CMK (cell line): ENCODE measurements around the gene F2RL3.
"Not testable (repeated sequence)": the region's sequence is repeated elsewhere in the genome, so short reads cannot be mapped to it uniquely, and the experiment has no call there.

Experiments
- DNase-seq: peaks from one replicate; pipeline ENCODE4 v3.0.0-alpha.2; 2010; ENCODE audit warnings: low read depth

F2RL3 gene

DNA sequence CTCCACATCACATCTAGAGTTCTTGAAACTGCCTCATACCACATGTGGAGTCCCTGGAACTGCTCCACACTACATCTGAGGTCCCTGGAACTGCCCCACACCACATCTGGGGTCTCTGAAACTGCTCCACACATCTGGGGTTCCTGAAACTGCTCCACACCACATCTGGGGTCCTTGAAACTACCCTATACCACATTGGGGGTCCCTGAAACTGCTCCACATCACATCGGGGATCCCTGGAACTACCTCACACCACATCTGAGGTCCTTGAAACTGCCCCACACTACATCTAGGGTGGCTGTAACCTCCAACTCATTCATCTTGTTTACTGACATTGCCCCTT, 33.8 kb downstream of the F2RL3 start:
- DNase-seq = no peak

DNA sequence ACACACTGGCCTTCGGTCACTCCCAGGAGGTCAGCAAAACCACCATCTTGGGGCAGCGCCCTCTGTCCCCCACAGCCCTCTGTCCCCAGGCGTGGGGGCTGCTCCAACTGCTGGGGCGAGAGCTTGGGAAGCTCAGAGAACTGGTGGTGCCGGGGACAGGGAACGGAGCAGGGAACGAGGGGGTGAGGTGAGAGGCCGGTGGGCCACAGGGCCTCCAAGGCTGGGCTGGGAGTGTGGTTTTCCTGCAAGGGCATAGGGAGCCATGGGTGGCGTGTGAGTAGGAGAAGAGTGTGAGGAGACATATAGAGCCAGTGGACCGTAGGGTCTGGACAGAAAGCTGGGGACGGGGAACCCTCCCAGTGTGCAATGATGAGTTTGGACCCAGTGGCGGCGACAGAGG, 34.1 kb downstream of the F2RL3 start:
- no peak for DNase-seq

DNA sequence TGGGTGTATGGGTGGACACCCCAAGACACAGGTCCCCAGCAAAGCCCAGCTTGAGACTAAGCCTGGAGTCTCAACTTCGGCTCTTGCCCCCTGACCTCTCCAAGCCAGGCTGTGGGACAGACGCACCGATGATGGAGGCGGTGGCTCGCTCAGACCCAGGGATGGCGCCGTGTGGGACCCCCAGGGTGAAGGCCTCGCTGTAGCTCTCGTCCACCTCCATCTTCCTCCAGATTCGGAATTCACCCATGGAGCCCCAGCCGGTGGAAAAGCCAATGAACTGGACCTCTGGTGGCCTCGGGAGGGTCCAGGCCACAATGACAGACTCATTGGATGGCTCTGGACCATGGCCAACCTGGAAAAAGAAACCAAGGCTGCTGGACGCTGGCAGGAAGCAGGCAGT, 39.1 kb downstream of the F2RL3 start:
- no peak for DNase-seq

DNA sequence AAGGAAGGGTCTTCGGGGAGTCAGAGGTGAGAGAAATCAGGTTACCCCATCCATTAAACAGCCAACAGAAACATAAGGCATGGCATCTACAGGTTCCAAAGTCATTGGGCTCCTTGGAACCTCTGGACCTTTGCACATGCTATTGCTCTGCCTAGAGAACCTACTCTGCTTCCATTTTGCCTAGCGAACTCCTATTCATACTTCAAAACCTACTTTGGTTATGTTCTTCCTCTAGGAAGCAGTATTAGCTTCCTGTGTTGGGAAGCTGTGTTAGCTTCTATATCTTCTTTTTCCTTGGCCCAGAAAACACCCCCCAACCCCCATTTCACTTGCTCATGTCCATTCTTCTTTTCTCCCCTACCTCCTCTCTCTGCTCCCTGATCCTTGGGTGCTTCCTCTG, 39.6 kb downstream of the F2RL3 start:
- no peak for DNase-seq

DNA sequence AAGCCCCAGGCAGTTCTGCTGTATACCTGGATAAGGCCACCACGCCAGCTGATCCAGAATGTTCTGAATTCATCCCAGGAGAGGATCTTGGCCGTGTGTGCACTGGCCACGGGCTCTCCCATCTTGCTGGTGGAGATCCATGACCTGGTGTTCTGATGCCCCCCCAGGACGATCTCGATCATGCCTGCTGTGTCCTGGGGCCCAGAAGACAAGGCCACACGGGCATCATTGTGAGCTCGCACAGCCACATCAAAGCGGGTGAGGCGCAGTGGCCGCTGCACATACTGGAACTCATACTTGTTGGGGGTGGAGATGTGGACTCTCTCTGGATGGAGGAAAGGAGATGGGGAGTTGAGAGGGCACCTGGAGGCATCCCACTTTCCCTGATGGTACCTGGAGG, 40.1 kb downstream of the F2RL3 start:
- no peak for DNase-seq

- no peak for DNase-seq
Observed at GRCh38 chr19:16930753-16931152, 42.0 kb downstream of the F2RL3 start.

DNA sequence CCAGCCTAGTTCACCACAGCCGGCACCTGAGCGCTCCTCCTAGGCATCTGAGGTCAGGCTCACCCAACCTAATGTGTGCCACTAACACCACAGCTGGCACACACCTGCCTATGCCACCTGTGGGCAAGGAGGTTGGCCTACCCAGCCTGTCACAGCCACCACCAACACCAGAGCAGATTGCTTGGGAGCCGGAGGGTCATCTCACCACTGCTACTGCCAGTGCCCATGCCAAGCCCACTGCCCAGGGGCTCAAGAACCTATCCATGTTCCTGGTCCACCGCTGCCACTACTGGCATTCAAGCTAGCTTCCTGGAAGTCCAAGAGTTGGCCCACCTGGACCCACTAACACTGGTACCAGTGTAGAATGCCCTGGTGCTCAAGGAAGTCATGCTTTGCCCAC, 42.5 kb downstream of the F2RL3 start:
- no peak for DNase-seq

DNA sequence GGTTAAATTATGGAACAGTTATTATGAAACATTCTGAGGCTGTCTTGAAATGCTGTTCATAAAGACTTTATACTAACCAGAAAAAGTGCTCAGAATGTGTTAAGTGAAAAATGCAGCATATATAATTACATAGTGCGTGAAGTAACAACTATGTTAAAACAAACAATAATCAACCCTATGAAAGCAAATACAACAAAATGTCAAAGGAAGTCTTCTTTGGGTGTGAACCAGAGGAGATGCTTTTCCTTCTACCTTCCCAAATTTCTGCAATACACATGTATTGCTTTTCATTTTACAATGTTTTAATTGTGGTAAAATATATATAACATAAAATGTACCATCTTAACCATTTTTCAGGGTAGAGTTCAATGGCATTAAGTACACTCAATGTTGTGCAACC, 45.7 kb downstream of the F2RL3 start:
- no peak for DNase-seq

DNA sequence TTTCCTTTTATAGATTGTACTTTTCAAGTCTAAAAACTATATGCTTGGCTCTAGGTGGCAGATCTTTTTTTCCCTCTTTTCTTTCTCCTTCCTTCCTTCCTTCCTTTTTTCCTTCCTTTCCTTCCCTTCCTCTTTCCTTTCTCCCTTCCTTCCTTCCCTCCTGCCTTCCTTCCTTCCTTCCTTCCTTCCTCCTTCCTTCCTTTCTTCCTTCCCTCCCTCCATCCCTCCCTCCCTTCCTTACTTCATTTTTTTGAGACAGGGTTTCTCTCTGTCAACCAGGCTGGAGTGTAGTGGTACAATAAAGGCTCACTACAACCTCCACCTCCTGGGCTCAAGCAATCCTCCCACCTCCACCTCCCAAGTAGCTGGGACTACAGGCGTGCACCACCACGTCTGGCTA, 48.1 kb downstream of the F2RL3 start:
- no peak for DNase-seq

GRCh38 chr19:16937796-16938195, 49.0 kb downstream of the F2RL3 start:
- DNase-seq = not testable (repeated sequence)

- no peak for DNase-seq
Observed at GRCh38 chr19:16938211-16938610, 49.4 kb downstream of the F2RL3 start.

DNA sequence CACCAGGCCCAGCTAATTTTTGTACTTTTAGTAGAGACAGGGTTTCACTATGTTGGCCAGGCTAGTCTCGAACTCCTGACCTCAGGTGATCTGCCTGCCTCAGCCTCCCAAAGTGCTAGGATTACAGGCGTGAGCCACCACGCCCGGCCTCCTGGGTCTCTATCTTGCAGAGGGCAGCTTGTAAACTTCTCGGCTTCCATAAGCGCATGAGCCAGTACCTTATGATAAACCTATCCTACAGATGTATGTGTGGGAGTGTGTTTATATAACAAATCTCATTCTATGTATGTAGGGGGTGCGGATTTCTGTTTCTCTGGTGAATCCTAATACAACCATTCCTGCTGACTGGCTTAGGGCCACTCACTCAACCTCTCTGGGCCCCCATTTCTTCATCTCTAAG, 51.3 kb downstream of the F2RL3 start:
- not testable (repeated sequence) for DNase-seq

GRCh38 chr19:16940626-16941025, 51.8 kb downstream of the F2RL3 start:
- DNase-seq = no peak
